Raji (cell line): ENCODE measurements around the gene SH3TC1.

Experiments
- POLR2A ChIP-seq: IDR thresholded peaks from 2 replicates; pipeline ENCODE4 v1.6.1; 2011; ENCODE audit warnings: low read depth, low read length, control low read depth; ENCODE audit not compliant: insufficient read depth

SH3TC1 gene

DNA sequence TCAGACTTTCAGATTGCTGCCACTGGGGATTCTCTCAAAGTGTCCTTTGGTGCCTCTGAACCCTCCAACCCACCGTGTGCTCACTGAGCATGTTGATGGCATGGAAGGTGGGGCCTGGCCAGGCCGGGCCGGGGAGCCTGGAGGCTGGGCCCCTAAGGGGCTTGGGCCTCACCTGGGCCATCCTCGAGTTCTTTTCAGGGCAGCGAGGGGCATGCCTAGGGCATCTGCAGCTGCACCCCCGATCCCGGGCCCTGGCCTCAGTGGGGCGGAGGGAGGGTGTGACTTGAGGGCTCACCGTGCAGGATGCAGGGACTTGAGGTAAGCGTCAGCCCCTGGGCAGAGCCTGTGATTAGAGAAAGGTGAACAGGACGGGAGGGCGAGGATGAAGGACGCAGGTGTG is 1.6 kb upstream of the SH3TC1 start:
- TF ChIP-seq POLR2A = no peak

DNA sequence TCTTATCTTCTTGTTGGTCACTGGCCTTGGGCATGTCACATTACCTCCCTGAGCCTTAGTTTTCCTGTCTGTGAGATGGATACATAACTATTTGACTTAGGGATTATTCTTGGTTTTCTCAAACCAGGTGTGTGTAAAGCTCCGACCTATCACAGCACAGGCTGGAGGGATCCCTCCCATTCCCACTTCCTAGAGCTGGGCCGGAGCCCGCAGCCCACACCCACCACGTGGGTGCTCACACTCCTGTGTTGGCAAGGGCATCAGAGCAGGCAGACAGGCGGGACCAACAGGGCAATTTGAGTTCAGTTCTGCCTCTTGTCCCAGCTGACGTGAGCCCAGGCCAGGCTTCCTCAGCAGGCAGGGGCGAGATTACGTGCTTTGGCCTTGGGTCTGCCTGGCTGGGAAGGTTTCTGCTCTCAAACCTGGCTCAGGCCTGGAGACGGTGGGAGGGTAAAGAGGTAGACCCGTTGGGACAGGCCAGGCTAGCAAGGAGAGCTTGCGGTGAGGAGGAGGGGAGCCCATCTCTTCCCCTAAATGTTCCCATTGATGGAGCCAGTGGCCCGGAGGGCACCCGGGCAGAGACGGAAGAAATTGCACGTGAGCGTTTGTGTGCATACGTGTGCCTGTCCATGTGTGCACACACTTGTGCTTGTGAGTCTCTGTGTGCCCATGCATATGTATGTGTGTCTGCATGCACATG is 734 bp upstream of the SH3TC1 start:
- no peak for TF ChIP-seq POLR2A

GRCh38 chr4:8199594-8200301 is 658 bp downstream of the SH3TC1 start:
- TF ChIP-seq POLR2A = no peak

GRCh38 chr4:8200302-8200975 is 1.3 kb downstream of the SH3TC1 start:
- TF ChIP-seq POLR2A = peak; percentile 38; the same call in 1 of the 2 replicates

- no peak for TF ChIP-seq POLR2A
Measured at GRCh38 chr4:8201321-8201781, 2.3 kb downstream of the SH3TC1 start.

- no peak for TF ChIP-seq POLR2A
Measured at GRCh38 chr4:8202108-8203051, 3.3 kb downstream of the SH3TC1 start.

GRCh38 chr4:8203052-8203401 is 3.9 kb downstream of the SH3TC1 start:
- TF ChIP-seq POLR2A = no peak

DNA sequence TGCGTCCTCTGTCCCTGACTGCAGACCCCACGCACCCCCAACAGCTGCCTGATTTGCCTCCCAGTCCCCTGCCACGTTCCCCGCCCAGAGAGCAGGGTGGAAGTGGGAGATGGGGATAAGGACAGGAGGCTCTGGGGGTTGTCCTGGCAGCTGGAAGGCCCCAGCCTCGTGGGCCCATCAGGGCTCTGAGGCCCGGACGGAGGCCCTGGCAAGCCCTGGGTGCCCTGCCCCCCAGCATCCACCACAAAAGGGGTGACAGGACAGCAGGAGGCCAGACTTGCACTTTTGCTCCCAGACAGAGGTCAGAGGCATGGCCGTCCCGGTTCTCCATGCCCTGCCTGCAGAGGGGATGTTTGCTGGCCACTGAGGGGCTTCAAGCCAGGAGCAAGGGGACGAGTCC is 4.7 kb downstream of the SH3TC1 start:
- no peak for TF ChIP-seq POLR2A

DNA sequence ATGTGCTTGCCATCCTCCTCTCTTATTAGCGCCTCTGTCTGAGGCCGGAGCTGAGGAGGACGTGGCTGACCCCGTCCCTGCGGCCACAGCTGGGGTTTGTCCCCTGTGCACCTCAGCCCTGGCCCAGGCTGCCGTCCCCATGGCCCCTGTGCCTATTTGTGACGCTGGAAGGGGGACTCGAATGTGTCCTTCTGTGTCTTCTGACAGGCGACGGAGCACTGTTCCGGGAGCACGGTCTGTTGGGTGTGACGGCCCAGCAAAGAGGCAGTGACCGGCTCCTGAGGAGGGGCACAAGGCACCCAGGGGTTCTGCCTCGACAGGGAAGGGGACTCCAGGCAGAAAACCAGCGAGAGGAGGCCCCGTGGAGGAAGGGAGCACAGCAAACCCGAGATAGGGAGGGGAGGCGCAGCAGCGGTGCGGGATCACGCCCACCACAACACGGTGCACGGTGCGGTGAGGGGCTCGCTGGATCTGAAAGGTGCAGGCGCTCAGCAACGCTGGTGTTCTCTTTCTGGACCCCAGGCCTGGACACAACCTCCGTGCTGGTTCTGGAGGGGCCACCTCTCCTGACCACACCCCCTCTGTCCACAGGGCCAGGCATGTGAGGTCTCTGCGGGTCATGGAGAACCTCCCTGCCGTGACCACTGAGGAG is 5.6 kb downstream of the SH3TC1 start:
- no peak for TF ChIP-seq POLR2A

DNA sequence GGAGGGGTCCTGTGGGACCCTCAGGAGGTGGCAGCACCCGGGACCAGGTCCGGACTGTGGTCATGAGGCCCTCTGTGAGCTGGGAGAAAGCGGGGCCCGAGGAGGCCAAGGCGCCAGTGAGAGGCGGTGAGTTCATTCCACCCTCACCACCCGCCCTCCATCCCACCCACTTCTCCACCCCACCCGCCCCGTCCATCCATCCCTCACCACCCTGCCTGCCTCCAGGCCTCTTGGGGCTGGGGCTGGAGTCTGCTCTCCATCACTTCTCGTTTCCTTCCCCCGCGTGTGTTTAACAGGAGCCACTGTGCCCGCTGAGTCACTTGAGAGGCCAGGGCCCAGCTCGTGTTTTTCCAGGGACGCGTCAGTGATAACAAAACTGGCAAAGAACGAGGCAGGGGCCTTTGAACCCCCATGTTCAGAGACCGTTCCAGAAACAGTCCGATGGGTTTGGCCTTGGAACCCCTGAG is 6.2 kb downstream of the SH3TC1 start:
- TF ChIP-seq POLR2A = no peak

DNA sequence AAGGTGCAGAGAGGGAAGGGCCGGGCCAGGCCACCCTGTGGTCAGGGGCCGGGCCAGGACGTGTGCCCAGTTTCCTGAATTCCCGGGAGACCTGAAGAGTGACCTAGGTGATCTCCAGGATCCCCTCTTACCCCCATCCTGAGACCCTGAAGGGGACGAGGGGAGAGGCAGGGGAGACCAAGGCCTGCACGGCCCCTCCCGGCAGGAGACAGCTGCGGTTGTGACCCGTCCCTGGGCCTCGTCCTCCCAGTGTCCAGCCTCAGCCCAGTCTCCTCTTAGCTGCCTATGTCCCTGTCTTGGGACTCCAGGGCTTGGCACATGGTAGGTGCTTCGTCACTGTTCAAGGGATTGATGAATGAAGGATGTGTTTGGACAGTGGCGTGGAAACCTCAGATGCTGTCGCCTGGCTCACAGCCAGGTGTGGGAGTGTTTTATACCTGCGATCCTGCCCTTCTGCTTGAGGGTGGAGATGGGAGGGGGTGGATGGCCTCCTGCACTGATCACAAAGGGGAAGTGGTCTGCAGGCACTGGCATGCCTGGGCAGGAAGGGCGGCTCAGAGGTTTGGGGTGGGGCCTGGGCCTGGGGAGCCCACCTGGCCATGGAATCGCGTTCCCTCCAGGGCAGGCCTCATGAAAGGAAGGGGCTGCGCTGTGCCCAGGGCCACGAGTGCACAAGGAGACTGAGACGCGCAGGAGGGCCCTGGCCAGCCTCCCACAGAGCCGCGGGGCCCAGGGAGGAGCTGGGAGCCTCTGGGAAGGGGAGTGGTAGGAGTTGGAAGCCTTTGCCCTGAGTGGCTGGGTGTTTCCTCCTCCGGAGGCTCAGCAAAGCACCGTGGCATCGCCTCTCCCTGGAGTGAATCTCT is 6.9 kb downstream of the SH3TC1 start:
- no peak for TF ChIP-seq POLR2A

- TF ChIP-seq POLR2A = no peak
Measured at GRCh38 chr4:8207314-8207713, 8.2 kb downstream of the SH3TC1 start.

GRCh38 chr4:8208565-8208964 is 9.5 kb downstream of the SH3TC1 start:
- no peak for TF ChIP-seq POLR2A

DNA sequence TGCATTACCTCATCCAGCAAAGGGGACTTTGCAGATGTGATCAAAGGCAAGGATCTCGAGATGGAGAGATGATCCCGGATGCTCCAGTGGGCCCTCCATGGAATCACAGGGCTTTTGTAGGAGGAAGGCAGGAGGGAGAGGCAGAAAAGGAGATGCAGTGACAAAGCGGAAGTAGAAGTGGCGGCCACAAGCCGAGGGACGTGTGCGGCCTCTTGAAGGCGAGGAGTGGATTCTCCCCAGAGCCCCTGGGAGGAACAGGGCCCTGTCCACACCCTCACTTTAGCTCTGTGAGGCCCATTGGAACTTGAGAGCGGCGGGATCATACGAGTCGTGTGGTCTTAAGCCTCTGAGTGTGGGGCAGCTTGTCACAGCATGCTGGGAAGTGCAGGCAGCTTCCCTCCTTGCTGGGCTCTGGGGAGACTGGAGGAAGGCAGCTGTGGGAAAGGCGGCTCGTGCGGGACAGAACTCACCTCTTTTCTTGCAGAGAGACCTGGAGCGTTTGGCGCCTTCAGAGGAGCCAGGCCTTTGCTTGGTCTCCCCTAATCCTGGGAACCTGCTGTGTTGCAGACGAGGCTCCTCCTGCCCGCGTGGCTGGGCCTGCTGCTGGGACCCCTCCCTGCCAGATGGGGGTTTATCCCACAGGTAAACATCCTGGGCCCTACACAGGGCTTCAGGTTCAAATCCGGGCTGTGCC is 10.2 kb downstream of the SH3TC1 start:
- no peak for TF ChIP-seq POLR2A
